ENCODE measurements around the gene GUCY2C. TPM values are rescaled to one million over a fixed set of nuclear protein-coding genes. Genes with fewer than 3 reads are reported as not detected.

GUCY2C gene
- total RNA-seq = not detected in 2 replicates

DNA sequence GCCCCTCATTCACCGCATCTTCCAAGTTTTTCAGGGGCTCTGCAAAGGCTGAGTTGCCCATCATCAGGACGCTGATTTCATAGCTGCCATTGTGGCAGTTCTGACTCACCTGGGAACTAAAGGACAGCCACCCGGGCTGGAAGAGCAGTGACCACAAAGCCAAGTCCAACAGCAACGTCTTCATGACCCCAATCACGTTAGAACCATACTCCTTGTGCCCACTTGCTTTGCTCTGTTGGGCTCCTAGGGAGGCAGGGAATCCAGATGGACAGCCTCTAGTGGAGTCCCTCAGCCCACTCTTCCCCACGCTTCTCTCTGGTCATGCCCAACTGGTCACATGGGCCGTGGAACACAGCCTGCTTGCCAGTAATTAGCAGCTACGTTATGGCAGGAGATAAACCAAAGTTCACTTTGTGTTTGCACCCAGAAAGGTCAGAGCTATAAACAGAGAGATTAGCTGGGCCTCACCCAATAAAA is at the start of gene GUCY2C:
Gene GUCY2C (minus strand): TSS at position 335 of the 477 bp plus-strand sequence. CDS start 151 bp downstream, at position 184.

DNA sequence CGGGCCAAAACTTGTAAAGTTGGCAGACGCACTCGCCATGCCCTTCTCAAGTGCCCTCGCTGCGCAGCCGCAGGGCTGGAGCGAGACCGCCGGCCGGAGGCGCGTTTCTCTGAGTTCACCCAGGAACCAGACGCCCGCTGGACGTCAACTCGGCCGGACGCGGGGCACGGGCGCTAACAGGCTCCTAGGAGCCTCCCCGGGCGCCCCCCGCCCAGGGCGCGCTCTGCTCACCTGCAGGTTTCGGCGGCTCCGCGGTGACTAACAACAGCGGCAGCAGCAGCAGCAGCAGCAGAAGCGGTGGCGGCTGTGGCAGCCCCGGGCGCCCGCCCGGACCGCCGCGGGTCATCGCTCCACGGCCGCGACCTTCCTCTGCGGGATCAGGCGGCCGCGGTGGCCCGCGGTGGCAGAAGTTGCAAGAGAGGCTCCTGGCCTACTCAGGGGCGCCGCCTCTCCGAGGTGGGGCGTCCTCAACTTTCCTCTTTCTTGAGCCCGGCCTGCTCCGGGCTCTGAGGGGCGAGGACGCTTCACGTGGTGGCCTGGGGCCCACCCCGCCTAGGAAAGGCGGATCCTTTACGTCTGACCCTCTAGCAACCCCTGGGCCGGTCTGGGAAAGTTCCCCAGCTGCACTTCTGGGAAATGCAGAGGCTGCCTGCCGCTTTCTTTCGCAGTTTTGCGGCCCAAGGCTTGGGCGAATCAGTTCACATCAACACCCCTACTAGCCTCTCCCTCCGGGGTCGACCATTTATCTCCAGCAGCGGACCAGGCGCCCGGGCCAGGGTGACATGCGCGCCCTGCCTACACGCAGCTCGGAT is 128.8 kb downstream of the GUCY2C start, which contains the start of gene PLBD1:
Gene PLBD1 (minus strand): TSS at position 533 of the 812 bp plus-strand sequence. CDS start 187 bp downstream, at position 346.

Other genes starting within 250 kb of the GUCY2C start
- gene PLBD1, start 128.7 kb downstream of the GUCY2C start, total RNA-seq = 0.09 TPM in 2 replicates
- 13.5 and 16.5 TPM in 2 replicates for gene WBP11, start 106.9 kb upstream of the GUCY2C start, total RNA-seq
- gene C12orf60, start 107.1 kb upstream of the GUCY2C start, total RNA-seq = 1.1 and 1.3 TPM in 2 replicates
- gene SMCO3, start 117.6 kb upstream of the GUCY2C start, total RNA-seq = 0.09 and 0.56 TPM in 2 replicates
- 9.4 and 17.9 TPM in 2 replicates for gene ART4, start 146.9 kb upstream of the GUCY2C start, total RNA-seq
- gene MGP, start 189.3 kb upstream of the GUCY2C start, total RNA-seq = 65.4 and 192 TPM in 2 replicates
- 0.09 and 0.27 TPM in 2 replicates for gene ERP27, start 241.9 kb upstream of the GUCY2C start, total RNA-seq

All from endothelial cell of coronary artery (primary cell).